GM12878 (cell line): ENCODE results near the gene ATP2C1. TPM values are rescaled to one million over a fixed set of nuclear protein-coding genes. Genes with fewer than 3 reads are reported as not detected.

Source experiments
- BMI1 ChIP-seq: fragments of 450-650 bp; IDR thresholded peaks from 2 replicates; pipeline ENCODE4 v1.6.1; 2016; ENCODE audit warnings: mild to moderate bottlenecking, moderate library complexity, borderline replicate concordance
- CBFB ChIP-seq: IDR thresholded peaks from 2 replicates; pipeline ENCODE4 v1.6.1; 2016; ENCODE audit warnings: antibody characterized with exemption, low read depth
- EZH2 ChIP-seq: IDR thresholded peaks from 2 replicates; pipeline ENCODE4 v1.6.1; 2012; ENCODE audit warnings: low read depth, mild to moderate bottlenecking, control low read depth, inconsistent platforms, low read length, borderline replicate concordance; ENCODE audit not compliant: control insufficient read depth
- FOS ChIP-seq: IDR thresholded peaks from 3 replicates; pipeline ENCODE4 v1.6.1; 2011; ENCODE audit warnings: borderline replicate concordance; ENCODE audit not compliant: insufficient read length; ENCODE audit errors: extremely low read depth
- HCFC1 ChIP-seq: fragments of 150-350 bp; IDR thresholded peaks from 2 replicates; pipeline ENCODE4 v1.6.1; 2014; ENCODE audit warnings: low read length
- MEF2B ChIP-seq: fragments of 450-650 bp; IDR thresholded peaks from 2 replicates; pipeline ENCODE4 v1.6.1; 2018; ENCODE audit warnings: mild to moderate bottlenecking, moderate library complexity; ENCODE audit not compliant: partially characterized antibody, poor library complexity, severe bottlenecking
- MTA3 ChIP-seq: IDR thresholded peaks from 2 replicates; pipeline ENCODE4 v1.6.1; 2012; ENCODE audit warnings: low read length, inconsistent platforms, borderline replicate concordance
- NFIC ChIP-seq: IDR thresholded peaks from 2 replicates; pipeline ENCODE4 v1.6.1; 2012; ENCODE audit warnings: low read depth, mild to moderate bottlenecking, inconsistent platforms, low read length, moderate library complexity
- NFYA ChIP-seq: IDR thresholded peaks from 2 replicates; pipeline ENCODE4 v1.6.1; 2011; ENCODE audit warnings: low read depth, mild to moderate bottlenecking, low read length, improper control_type of control experiment, borderline replicate concordance
- NR2F1 ChIP-seq: fragments of 450-650 bp; conservative IDR thresholded peaks from 2 replicates; pipeline ENCODE4 v1.6.1; 2017; ENCODE audit warnings: mild to moderate bottlenecking
- PAX5 ChIP-seq: IDR thresholded peaks from 2 replicates; pipeline ENCODE4 v1.6.1; 2011; ENCODE audit warnings: low read depth, low read length, borderline replicate concordance
- RB1 ChIP-seq: fragments of 450-650 bp; formaldehyde crosslinking; IDR thresholded peaks from 2 replicates; pipeline ENCODE4 v1.6.1; 2017; ENCODE audit warnings: mild to moderate bottlenecking, borderline replicate concordance
- RCOR1 ChIP-seq: conservative IDR thresholded peaks from 2 replicates; pipeline ENCODE4 v1.6.1; 2012; ENCODE audit warnings: low read depth, low read length, improper control_type of control experiment
- SMARCA5 ChIP-seq: fragments of 450-650 bp; IDR thresholded peaks from 2 replicates; pipeline ENCODE4 v1.6.1; 2017; ENCODE audit warnings: mild to moderate bottlenecking
- TAF1 ChIP-seq: IDR thresholded peaks from 2 replicates; pipeline ENCODE4 v1.6.1; 2011; ENCODE audit warnings: mild to moderate bottlenecking, low read depth, low read length, borderline replicate concordance
- TBL1XR1 ChIP-seq: IDR thresholded peaks from 2 replicates; pipeline ENCODE4 v1.6.1; 2012; ENCODE audit warnings: low read depth, low read length, improper control_type of control experiment
- ZNF217 ChIP-seq: fragments of 450-650 bp; IDR thresholded peaks from 2 replicates; pipeline ENCODE4 v1.6.1; 2017; ENCODE audit warnings: antibody characterized with exemption, mild to moderate bottlenecking
- ZNF622 ChIP-seq: fragments of 450-650 bp; IDR thresholded peaks from 2 replicates; pipeline ENCODE4 v1.6.1; 2017; ENCODE audit warnings: mild to moderate bottlenecking, inconsistent platforms
- polyA plus RNA-seq, 11 experiments: library from polyadenylated mRNA; depleted of rRNA in 4 of 11; unstranded in 6 of 11; stranded (reverse) in 5 of 11; fragments of >200 nt; fragmentation: Nextera tagmentation in 4 of 11; fragmentation: Illumina TruSeq in 1 of 11; extraction: Ambion mirVana in 4 of 11; extraction: Trizol in 1 of 11; gene quantifications; 1 replicate in 1 of 11; 2 replicates in 10 of 11; pipeline versions ENCODE4 v1.2.1 to v1.2.3, GENCODE V29; 2011 to 2016; ENCODE audit warnings: inconsistent platforms in 2 of 11, missing spikeins in 2 of 11, low read depth in 1 of 11
- total RNA-seq, 4 experiments: library from RNA; depleted of rRNA in 3 of 4; stranded (reverse); fragments of >200 nt in 3 of 4; fragmentation: Illumina TruSeq in 1 of 4; extraction: Trizol in 1 of 4; gene quantifications; 2 replicates each; pipeline versions ENCODE4 v1.2.1 to v1.2.3, GENCODE V29; 2013 to 2021
- TF ChIP-seq, protein P1 (sequence below): fragments of 450-650 bp; IDR thresholded peaks from 2 replicates; pipeline ENCODE4 v1.6.1; 2018; ENCODE audit warnings: borderline replicate concordance, mild to moderate bottlenecking; ENCODE audit not compliant: partially characterized antibody
- TF ChIP-seq, protein P2 (sequence below): fragments of 450-650 bp; formaldehyde crosslinking; IDR thresholded peaks from 2 replicates; pipeline ENCODE4 v1.4.0; 2020; ENCODE audit warnings: mild to moderate bottlenecking, moderate library complexity
- TF ChIP-seq, protein P3 (sequence below): fragments of 150-350 bp; IDR thresholded peaks from 2 replicates; pipeline ENCODE4 v1.6.1; 2014; ENCODE audit warnings: mild to moderate bottlenecking, low read depth, low read length
- TF ChIP-seq, protein P4 (sequence below): IDR thresholded peaks from 2 replicates; pipeline ENCODE4 v1.6.1; 2011; ENCODE audit warnings: low read depth, mild to moderate bottlenecking, low read length, moderate library complexity, borderline replicate concordance; ENCODE audit errors: extremely low read depth
- TF ChIP-seq, protein P5 (sequence below): fragments of 450-650 bp; IDR thresholded peaks from 2 replicates; pipeline ENCODE4 v1.6.1; 2016; ENCODE audit warnings: mild to moderate bottlenecking

The ATP2C1 gene
- total and polyA plus RNA-seq, 10 of the 15 experiments (the other 5 are each of a cell fraction or from before 2014, with no cell fraction given), result 20.6 to 116 (median 55.1) TPM

DNA sequence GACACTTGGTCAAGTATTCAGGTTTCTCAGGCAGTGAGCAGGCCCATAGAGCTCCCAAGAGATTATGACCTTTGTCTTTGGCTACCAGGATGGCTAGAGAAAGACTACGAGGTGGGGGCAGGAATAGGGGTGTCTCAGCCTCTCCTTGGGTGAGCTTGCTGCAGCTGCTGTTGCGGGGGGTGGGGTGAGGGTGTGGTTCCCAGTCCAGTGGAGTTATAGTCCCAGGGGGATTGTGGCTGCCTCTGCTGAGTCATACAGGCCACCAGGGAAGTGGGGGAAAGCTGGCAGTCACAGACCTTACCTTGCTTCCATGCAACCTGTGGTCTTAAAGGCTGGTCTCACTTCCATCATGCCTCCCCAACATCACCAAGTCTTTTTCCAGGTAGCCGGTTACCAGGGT lies 31.7 kb downstream of the ATP2C1 start (continued):
- TF ChIP-seq, protein P1, sequence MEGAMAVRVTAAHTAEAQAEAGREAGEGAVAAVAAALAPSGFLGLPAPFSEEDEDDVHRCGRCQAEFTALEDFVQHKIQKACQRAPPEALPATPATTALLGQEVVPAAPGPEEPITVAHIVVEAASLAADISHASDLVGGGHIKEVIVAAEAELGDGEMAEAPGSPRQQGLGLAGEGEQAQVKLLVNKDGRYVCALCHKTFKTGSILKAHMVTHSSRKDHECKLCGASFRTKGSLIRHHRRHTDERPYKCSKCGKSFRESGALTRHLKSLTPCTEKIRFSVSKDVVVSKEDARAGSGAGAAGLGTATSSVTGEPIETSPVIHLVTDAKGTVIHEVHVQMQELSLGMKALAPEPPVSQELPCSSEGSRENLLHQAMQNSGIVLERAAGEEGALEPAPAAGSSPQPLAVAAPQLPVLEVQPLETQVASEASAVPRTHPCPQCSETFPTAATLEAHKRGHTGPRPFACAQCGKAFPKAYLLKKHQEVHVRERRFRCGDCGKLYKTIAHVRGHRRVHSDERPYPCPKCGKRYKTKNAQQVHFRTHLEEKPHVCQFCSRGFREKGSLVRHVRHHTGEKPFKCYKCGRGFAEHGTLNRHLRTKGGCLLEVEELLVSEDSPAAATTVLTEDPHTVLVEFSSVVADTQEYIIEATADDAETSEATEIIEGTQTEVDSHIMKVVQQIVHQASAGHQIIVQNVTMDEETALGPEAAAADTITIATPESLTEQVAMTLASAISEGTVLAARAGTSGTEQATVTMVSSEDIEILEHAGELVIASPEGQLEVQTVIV, result no peak
- TF ChIP-seq, protein P2, sequence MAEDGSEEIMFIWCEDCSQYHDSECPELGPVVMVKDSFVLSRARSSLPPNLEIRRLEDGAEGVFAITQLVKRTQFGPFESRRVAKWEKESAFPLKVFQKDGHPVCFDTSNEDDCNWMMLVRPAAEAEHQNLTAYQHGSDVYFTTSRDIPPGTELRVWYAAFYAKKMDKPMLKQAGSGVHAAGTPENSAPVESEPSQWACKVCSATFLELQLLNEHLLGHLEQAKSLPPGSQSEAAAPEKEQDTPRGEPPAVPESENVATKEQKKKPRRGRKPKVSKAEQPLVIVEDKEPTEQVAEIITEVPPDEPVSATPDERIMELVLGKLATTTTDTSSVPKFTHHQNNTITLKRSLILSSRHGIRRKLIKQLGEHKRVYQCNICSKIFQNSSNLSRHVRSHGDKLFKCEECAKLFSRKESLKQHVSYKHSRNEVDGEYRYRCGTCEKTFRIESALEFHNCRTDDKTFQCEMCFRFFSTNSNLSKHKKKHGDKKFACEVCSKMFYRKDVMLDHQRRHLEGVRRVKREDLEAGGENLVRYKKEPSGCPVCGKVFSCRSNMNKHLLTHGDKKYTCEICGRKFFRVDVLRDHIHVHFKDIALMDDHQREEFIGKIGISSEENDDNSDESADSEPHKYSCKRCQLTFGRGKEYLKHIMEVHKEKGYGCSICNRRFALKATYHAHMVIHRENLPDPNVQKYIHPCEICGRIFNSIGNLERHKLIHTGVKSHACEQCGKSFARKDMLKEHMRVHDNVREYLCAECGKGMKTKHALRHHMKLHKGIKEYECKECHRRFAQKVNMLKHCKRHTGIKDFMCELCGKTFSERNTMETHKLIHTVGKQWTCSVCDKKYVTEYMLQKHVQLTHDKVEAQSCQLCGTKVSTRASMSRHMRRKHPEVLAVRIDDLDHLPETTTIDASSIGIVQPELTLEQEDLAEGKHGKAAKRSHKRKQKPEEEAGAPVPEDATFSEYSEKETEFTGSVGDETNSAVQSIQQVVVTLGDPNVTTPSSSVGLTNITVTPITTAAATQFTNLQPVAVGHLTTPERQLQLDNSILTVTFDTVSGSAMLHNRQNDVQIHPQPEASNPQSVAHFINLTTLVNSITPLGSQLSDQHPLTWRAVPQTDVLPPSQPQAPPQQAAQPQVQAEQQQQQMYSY (CRISPR knock-in tag), result no peak
- TF ChIP-seq PAX5 (peak; percentile 95), EZH2 (no peak), NFIC (peak; percentile 58; the same call in 1 of the 2 replicates), RCOR1 (no peak), BMI1 (no peak), TBL1XR1 (no peak), RB1 (no peak), ZNF622 (no peak), TAF1 (no peak), SMARCA5 (no peak), NR2F1 (peak; percentile 49; the same call in 1 of the 2 replicates), FOS (no peak), MEF2B (peak; percentile 94), CBFB (peak; percentile 61; the same call in 1 of the 2 replicates), NFYA (no peak), HCFC1 (no peak), ZNF217 (peak; percentile 73; the same call in 1 of the 2 replicates), MTA3 (no peak)
- TF ChIP-seq, protein P3, sequence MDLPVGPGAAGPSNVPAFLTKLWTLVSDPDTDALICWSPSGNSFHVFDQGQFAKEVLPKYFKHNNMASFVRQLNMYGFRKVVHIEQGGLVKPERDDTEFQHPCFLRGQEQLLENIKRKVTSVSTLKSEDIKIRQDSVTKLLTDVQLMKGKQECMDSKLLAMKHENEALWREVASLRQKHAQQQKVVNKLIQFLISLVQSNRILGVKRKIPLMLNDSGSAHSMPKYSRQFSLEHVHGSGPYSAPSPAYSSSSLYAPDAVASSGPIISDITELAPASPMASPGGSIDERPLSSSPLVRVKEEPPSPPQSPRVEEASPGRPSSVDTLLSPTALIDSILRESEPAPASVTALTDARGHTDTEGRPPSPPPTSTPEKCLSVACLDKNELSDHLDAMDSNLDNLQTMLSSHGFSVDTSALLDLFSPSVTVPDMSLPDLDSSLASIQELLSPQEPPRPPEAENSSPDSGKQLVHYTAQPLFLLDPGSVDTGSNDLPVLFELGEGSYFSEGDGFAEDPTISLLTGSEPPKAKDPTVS, result no peak
- TF ChIP-seq, protein P4, sequence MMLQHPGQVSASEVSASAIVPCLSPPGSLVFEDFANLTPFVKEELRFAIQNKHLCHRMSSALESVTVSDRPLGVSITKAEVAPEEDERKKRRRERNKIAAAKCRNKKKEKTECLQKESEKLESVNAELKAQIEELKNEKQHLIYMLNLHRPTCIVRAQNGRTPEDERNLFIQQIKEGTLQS, result no peak
- TF ChIP-seq, protein P5, sequence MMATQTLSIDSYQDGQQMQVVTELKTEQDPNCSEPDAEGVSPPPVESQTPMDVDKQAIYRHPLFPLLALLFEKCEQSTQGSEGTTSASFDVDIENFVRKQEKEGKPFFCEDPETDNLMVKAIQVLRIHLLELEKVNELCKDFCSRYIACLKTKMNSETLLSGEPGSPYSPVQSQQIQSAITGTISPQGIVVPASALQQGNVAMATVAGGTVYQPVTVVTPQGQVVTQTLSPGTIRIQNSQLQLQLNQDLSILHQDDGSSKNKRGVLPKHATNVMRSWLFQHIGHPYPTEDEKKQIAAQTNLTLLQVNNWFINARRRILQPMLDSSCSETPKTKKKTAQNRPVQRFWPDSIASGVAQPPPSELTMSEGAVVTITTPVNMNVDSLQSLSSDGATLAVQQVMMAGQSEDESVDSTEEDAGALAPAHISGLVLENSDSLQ, result no peak
